ENCODE results near the gene OSGEP. TPM values are rescaled to one million over a fixed set of nuclear protein-coding genes. Genes with fewer than 3 reads are reported as not detected.

The OSGEP gene
- total RNA-seq, 4 donors from 2014 or later, result 22.3 to 41.6 (median 26.6) TPM

GRCh38 chr14:20409226-20409625 lies 45.4 kb downstream of the OSGEP start:
- H3K9me3 ChIP-seq, result no peaks in the 10 kb centered on the region
- 67 to 84% methylated on average over 2 of the region's 2 CpGs for WGBS, 2 donors
- H3K36me3 ChIP-seq, result peaks cover 0 to 45% (median 21%) of the 10 kb centered on the region in 3 donors
- intact Hi-C loops (cut with DNase I), result no loop called here
- no peak overlapping the region for H3K27ac ChIP-seq
- DNase-seq, result no peak
- H3K4me3 ChIP-seq, result no peak overlapping the region
- peaks cover 0 to 21% (median 10%) of the 10 kb centered on the region in 3 donors for H3K4me1 ChIP-seq
- H3K27me3 ChIP-seq, result no peaks in the 10 kb centered on the region
- no peak for TF ChIP-seq POLR2A (IDR thresholded peaks at IDR 0.05)
- TF ChIP-seq, protein P1, sequence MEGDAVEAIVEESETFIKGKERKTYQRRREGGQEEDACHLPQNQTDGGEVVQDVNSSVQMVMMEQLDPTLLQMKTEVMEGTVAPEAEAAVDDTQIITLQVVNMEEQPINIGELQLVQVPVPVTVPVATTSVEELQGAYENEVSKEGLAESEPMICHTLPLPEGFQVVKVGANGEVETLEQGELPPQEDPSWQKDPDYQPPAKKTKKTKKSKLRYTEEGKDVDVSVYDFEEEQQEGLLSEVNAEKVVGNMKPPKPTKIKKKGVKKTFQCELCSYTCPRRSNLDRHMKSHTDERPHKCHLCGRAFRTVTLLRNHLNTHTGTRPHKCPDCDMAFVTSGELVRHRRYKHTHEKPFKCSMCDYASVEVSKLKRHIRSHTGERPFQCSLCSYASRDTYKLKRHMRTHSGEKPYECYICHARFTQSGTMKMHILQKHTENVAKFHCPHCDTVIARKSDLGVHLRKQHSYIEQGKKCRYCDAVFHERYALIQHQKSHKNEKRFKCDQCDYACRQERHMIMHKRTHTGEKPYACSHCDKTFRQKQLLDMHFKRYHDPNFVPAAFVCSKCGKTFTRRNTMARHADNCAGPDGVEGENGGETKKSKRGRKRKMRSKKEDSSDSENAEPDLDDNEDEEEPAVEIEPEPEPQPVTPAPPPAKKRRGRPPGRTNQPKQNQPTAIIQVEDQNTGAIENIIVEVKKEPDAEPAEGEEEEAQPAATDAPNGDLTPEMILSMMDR (IDR thresholded peaks at IDR 0.05), result no peak

DNA sequence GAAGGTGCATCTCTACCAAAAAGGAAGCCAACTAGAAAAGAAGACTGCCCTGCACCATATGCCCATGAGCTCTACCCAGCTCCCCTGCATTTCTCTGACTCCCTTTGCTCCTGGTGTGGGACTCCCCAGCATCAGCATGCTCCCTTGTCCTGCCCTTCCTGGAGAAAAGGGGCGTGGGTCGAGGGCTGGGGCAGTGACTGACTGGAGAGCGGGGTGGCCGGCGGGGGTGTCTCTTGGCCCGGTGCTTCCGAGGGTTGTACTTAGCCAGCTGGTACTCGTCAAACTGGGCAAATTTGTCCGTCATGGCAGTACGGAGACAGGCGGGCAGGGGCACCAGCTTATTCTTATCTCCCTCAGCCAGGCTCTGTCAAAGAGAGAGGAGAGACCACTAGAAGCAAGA lies 51.1 kb downstream of the OSGEP start:
- Histone ChIP-seq H3K27ac (no peak overlapping the region), H3K9me3 (no peaks in the 10 kb centered on the region), H3K4me3 (no peak overlapping the region), H3K36me3 (peaks cover 0 to 100% (median 27%) of the 10 kb centered on the region in 3 donors), H3K27me3 (no peaks in the 10 kb centered on the region), H3K4me1 (peaks cover 0 to 17% (median 0%) of the 10 kb centered on the region in 3 donors)
- no peak for DNase-seq
- WGBS, 2 donors, result 86 to 93% methylated on average over 3 to 10 of the region's 11 CpGs
- TF ChIP-seq, protein P1 (IDR thresholded peaks at IDR 0.05), result no peak
- no peak for TF ChIP-seq POLR2A (IDR thresholded peaks at IDR 0.05)
- intact Hi-C loops (cut with DNase I), result no loop called here

- Histone ChIP-seq H3K9me3 (no peaks in the 10 kb centered on the region), H3K27me3 (no peaks in the 10 kb centered on the region), H3K4me3 (no peak overlapping the region), H3K27ac (peak overlapping the region; percentile 40 to 69 (median 62)), H3K4me1 (peaks cover 0 to 17% (median 0%) of the 10 kb centered on the region in 3 donors), H3K36me3 (peaks cover 0 to 100% (median 17%) of the 10 kb centered on the region in 3 donors)
- 46 to 47% methylated on average over 8 to 10 of the region's 10 CpGs for WGBS, 2 donors
- TF ChIP-seq POLR2A (IDR thresholded peaks at IDR 0.05), result no peak
- TF ChIP-seq, protein P1 (IDR thresholded peaks at IDR 0.05), result no peak
- DNase-seq, result no peak
- intact Hi-C loops (cut with DNase I), result no loop called here
These were observed 53.5 kb downstream of the OSGEP start for GRCh38 chr14:20400965-20401593.

DNA sequence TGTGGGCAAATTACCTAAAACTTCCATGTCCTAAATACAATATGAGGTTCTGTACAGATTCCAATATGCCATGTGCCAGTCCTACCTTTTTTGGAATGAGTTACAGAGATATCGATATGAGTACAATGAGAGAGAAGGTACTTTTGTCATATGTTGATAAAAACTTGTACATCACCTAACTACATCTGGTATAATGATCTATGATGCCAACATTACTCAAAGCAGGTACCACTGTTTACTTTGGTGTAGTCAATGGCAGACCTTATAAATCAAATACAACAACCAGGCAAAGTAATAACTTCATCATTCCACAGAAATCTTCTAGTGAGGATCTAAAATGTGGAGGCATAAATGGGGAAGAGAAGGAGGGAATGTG lies 54.0 kb downstream of the OSGEP start:
- peaks cover 0 to 100% (median 22%) of the 10 kb centered on the region in 3 donors for H3K36me3 ChIP-seq
- DNase-seq, result no peak
- H3K9me3 ChIP-seq, result no peaks in the 10 kb centered on the region
- H3K4me3 ChIP-seq, result no peak overlapping the region
- intact Hi-C loops (cut with DNase I), result no loop called here
- WGBS, 2 donors, result 22 to 23% methylated on average over 1 of the region's 1 CpG
- TF ChIP-seq, protein P1 (IDR thresholded peaks at IDR 0.05), result no peak
- TF ChIP-seq POLR2A (IDR thresholded peaks at IDR 0.05), result no peak
- peak overlapping the region; percentile 40 to 69 (median 62) for H3K27ac ChIP-seq
- peaks cover 0 to 17% (median 0%) of the 10 kb centered on the region in 3 donors for H3K4me1 ChIP-seq
- no peaks in the 10 kb centered on the region for H3K27me3 ChIP-seq

GRCh38 chr14:20397511-20397910 lies 57.1 kb downstream of the OSGEP start:
- H3K4me1 ChIP-seq, result peaks cover 0 to 17% (median 0%) of the 10 kb centered on the region in 3 donors
- H3K9me3 ChIP-seq, result no peaks in the 10 kb centered on the region
- peaks cover 0 to 100% (median 24%) of the 10 kb centered on the region in 3 donors for H3K36me3 ChIP-seq
- WGBS, 2 donors, result 85 to 94% methylated on average over 2 to 3 of the region's 3 CpGs
- intact Hi-C loops (cut with DNase I), result no loop called here
- TF ChIP-seq, protein P1 (IDR thresholded peaks at IDR 0.05), result no peak
- no peak for TF ChIP-seq POLR2A (IDR thresholded peaks at IDR 0.05)
- DNase-seq, result no peak
- no peaks in the 10 kb centered on the region for H3K27me3 ChIP-seq
- H3K27ac ChIP-seq, result no peak overlapping the region
- H3K4me3 ChIP-seq, result no peak overlapping the region

Small RNAs within 50 kb of the gene (small RNA-seq; reads per million reads assigned to genes)
- 0 to 3.4 (median 1.8) reads per million in 4 donors for gene RNA5SP382

Other genes starting within 250 kb of the OSGEP start
- gene OR11H6, start 231.1 kb downstream of the OSGEP start, total RNA-seq, result not detected
- gene OR11H7, start 225.8 kb downstream of the OSGEP start, total RNA-seq, result not detected
- not detected for gene OR11H4, start 215.5 kb downstream of the OSGEP start, total RNA-seq
- 10 to 100 TPM in 1 of 4 donors, 1 to 10 TPM in 3; 3.9 to 11.8 (median 6.7) TPM for gene TTC5, start 148.9 kb downstream of the OSGEP start, total RNA-seq
- 10 to 100 TPM in 3 of 4 donors, 1 to 10 TPM in 1; 7.6 to 68.1 (median 33.4) TPM for gene CCNB1IP1, start 121.5 kb downstream of the OSGEP start, total RNA-seq
- gene PARP2, start 111.2 kb downstream of the OSGEP start, total RNA-seq, result 10 to 100 TPM in 3 of 4 donors, 1 to 10 TPM in 1; 5.0 to 20.3 (median 11.7) TPM
- 10 to 100 TPM; 13.4 to 16.6 (median 14.7) TPM for gene TEP1, start 41.3 kb downstream of the OSGEP start, total RNA-seq
- gene KLHL33, start 18.6 kb downstream of the OSGEP start, total RNA-seq, result under 1 TPM in 1 of 4 donors, not detected in 3; 0.57 TPM
- gene APEX1, start 414 bp upstream of the OSGEP start, total RNA-seq, result 100 to 1,000 TPM in 3 of 4 donors, 10 to 100 TPM in 1; 75.7 to 132 (median 115) TPM
- gene PIP4P1, start 6.6 kb upstream of the OSGEP start, total RNA-seq, result 10 to 100 TPM; 15.8 to 25.7 (median 19.1) TPM
- 100 to 1,000 TPM in 2 of 4 donors, 10 to 100 TPM in 2; 84.4 to 155 (median 104) TPM for gene PNP, start 14.6 kb upstream of the OSGEP start, total RNA-seq
- gene RNASE10, start 50.7 kb upstream of the OSGEP start, total RNA-seq, result not detected
- not detected for gene RNASE9, start 106.2 kb upstream of the OSGEP start, total RNA-seq
- not detected for gene RNASE11, start 133.2 kb upstream of the OSGEP start, total RNA-seq
- not detected for gene RNASE12, start 136.6 kb upstream of the OSGEP start, total RNA-seq
- gene OR6S1, start 186.9 kb upstream of the OSGEP start, total RNA-seq, result not detected
- gene RNASE4, start 229.7 kb upstream of the OSGEP start, total RNA-seq, result 10 to 100 TPM in 2 of 4 donors, 1 to 10 TPM in 2; 4.0 to 73.1 (median 19.5) TPM
- gene ANG, start 234.0 kb upstream of the OSGEP start, total RNA-seq, result 10 to 100 TPM in 1 of 4 donors, 1 to 10 TPM in 3; 1.4 to 15.1 (median 5.8) TPM

Measured in esophagus squamous epithelium (tissue), 5 donors.